Left lung (tissue), 10 donors: ENCODE results near the gene SLC25A31. TPM values are rescaled to one million over a fixed set of nuclear protein-coding genes. Genes with fewer than 3 reads are reported as not detected.

Source experiments
- ATAC-seq: fragments of 200-7000 bp; cut with Tn5 transposase; one replicate; pipeline ENCODE4 v1.9.1; 2020; ENCODE audit warnings: moderate library complexity
- DNase-seq, 4 donors: peaks; one replicate each; pipeline ENCODE4 v3.0.0-alpha.2; 2013 to 2020
- H3K27ac ChIP-seq, 2 donors: fragments of 200-600 bp; sonication (generic) in 1 of 2; one replicate each; pipeline versions ENCODE4 v1.5.0 to v1.8.0; 2020 to 2021
- H3K27me3 ChIP-seq, 2 donors: fragments of 200-600 bp; sonication (generic) in 1 of 2; one replicate each; pipeline versions ENCODE4 v1.5.0 to v1.8.0; 2020 to 2021
- H3K36me3 ChIP-seq, 2 donors: fragments of 200-600 bp; sonication (generic) in 1 of 2; one replicate each; pipeline versions ENCODE4 v1.5.0 to v1.8.0; 2020 to 2021
- H3K4me1 ChIP-seq, 2 donors: fragments of 200-600 bp; one replicate each; pipeline ENCODE4 v1.8.0; 2021
- H3K4me3 ChIP-seq, 2 donors: fragments of 200-600 bp; sonication (generic) in 1 of 2; one replicate each; pipeline versions ENCODE4 v1.5.0 to v1.8.0; 2020 to 2021; ENCODE audit warnings: mild to moderate bottlenecking in 1 of 2
- H3K9me3 ChIP-seq, 2 donors: fragments of 200-600 bp; sonication (generic) in 1 of 2; one replicate each; pipeline versions ENCODE4 v1.5.0 to v1.8.0; 2020 to 2021
- intact Hi-C, 2 donors: fragments of 100-400 bp; cut with DNase I; formaldehyde crosslinking; loops; one replicate each; pipeline versions ENCODE4 v1.11.2 to v1.14.2; 2022
- polyA plus RNA-seq, 6 donors: library from polyadenylated mRNA; unstranded; fragments of 120-200 nt; gene quantifications; one replicate each; pipeline ENCODE4 v1.2.1, GENCODE V29; 2013; ENCODE audit not compliant: insufficient read length in 6 of 6
- total RNA-seq, 2 donors: library from RNA; stranded (reverse); fragmentation: NEBNext Ultra II Directional; extraction: Animal tissue kit (Norgen Biotek cat#: 25700); gene quantifications; one replicate each; pipeline ENCODE4 v1.2.1, GENCODE V29; 2021
- TF ChIP-seq, protein P1 (sequence below), 2 donors: fragments of 200-600 bp; sonication (generic) in 1 of 2; IDR thresholded peaks; one replicate each; pipeline versions ENCODE4 v1.5.0 to v1.8.0; 2021; ENCODE audit warnings: antibody characterized with exemption in 2 of 2
- donor health status: DM: no; HTN: yes; CAD: no.
- donor health status: DM: no; HTN: no; CAD: no.

SLC25A31 gene
- total and polyA plus RNA-seq, 8 donors, result 0.10 TPM; not detected in 6

DNA sequence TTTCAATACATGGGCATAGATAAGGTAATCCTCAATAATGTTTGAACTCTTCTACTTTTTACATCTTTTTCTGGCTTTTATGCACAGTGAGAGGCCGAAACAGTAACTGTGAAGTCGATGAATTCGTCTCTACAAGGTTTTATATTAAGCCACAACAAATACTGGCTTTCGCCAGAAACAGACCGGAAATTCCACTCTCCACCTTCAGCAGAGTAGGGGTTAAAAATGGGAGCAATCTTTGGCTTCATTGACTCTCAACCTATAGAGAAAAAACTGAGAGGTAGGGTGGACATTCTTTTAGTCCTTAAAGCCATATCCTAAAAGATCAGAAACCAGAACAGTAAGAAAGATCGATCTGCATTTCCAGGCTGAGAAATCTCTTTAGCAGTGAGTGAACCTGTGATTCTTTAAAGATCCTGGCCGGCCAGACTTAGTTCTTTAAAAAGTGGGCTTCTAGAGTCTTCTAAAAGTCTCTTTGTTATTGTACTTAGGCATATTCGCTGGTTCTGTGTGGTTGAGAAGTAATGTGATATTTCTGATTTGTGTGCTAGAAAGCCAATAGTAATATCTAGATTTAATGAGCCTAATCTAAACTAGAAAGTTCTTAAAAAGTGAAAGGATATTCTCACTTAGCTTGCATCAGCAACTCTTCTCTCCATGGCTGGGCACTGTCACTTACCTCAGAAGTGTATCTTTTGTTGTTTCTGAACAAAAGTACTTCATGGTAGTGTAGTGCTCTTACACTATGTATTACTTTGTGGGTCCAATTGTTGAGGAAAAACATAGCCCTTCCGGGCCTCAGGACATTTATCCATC, 54.0 kb downstream of the SLC25A31 start:
- Histone ChIP-seq H3K27me3 (peaks cover 0 to 33% of the 10 kb centered on the region in 2 donors), H3K4me1 (peaks cover 0 to 16% of the 10 kb centered on the region in 2 donors), H3K4me3 (no peak overlapping the region), H3K27ac (no peak overlapping the region), H3K36me3 (no peaks in the 10 kb centered on the region), H3K9me3 (no peaks in the 10 kb centered on the region)
- ATAC-seq (no peak), DNase-seq (no peak)
- intact Hi-C loops, result no loop called here
- TF ChIP-seq, protein P1, sequence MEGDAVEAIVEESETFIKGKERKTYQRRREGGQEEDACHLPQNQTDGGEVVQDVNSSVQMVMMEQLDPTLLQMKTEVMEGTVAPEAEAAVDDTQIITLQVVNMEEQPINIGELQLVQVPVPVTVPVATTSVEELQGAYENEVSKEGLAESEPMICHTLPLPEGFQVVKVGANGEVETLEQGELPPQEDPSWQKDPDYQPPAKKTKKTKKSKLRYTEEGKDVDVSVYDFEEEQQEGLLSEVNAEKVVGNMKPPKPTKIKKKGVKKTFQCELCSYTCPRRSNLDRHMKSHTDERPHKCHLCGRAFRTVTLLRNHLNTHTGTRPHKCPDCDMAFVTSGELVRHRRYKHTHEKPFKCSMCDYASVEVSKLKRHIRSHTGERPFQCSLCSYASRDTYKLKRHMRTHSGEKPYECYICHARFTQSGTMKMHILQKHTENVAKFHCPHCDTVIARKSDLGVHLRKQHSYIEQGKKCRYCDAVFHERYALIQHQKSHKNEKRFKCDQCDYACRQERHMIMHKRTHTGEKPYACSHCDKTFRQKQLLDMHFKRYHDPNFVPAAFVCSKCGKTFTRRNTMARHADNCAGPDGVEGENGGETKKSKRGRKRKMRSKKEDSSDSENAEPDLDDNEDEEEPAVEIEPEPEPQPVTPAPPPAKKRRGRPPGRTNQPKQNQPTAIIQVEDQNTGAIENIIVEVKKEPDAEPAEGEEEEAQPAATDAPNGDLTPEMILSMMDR (IDR thresholded peaks at IDR 0.05), result no peak

DNA sequence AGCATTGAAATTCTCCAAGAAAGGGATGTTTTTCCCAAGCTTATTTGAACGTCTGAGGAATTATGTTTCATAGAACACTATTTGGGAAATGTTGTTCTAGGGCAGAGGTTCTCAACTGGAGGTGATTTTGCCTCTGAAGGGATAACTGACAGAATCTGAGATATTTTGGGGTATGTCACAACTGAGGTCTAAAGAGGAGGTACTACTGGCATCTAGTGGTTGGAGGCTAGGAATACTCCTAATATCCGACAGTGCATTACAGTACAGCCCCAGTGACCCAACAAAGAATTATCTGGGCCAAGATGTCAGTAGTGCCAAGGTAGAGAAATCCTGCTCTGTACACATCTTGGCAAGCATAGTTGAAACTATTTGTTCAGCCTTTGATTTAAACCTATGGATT, 58.3 kb downstream of the SLC25A31 start:
- Histone ChIP-seq H3K4me1 (peaks cover 0 to under 1% of the 10 kb centered on the region in 2 donors), H3K36me3 (no peaks in the 10 kb centered on the region), H3K9me3 (no peaks in the 10 kb centered on the region), H3K27me3 (no peaks in the 10 kb centered on the region), H3K27ac (no peak overlapping the region), H3K4me3 (no peak overlapping the region)
- ATAC-seq (no peak), DNase-seq (no peak)
- TF ChIP-seq, protein P1 (IDR thresholded peaks at IDR 0.05), result no peak
- intact Hi-C loops, result no loop called here

DNA sequence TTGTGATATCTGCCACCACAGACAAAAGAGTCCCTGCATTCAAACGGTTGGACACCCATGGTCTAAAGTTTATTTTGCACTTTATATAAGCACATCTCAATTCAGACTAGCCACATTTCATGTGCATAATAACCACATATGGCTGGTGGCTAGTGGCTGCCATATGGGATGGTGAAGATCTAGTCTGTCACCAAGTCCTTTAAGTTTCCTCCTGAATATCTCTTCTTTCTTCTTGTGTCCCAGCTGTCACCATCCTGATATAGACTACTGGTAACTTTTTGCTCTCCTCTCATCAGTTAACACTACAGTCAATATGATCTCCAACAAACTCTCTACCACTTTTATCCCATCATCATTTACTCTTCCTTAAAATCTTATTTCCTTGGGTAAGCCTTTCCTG, 61.2 kb downstream of the SLC25A31 start:
- Histone ChIP-seq H3K36me3 (no peaks in the 10 kb centered on the region), H3K4me1 (no peaks in the 10 kb centered on the region), H3K27me3 (no peaks in the 10 kb centered on the region), H3K9me3 (no peaks in the 10 kb centered on the region), H3K4me3 (no peak overlapping the region), H3K27ac (no peak overlapping the region)
- DNase-seq, result no peak
- ATAC-seq, result no peak
- intact Hi-C loops, result no loop called here
- TF ChIP-seq, protein P1 (IDR thresholded peaks at IDR 0.05), result no peak

DNA sequence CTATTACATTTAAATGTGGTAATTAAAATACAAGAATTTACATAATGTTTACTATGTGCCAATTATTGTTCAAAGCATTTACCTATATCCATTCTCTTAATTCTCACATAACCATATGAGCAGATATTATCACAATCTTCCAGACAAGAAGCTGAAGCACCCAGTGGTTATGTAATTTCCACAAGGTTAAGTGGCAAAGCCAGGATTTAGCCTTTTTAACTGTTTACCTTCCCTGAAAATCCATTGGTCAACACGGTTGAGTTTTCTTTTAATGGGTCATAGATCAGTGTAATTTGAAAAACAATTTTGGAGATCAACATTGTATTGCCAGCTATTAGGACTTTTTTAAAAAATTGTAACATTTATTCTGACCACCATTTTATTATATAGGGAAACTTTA, 63.3 kb downstream of the SLC25A31 start:
- no peaks in the 10 kb centered on the region for H3K9me3 ChIP-seq
- H3K4me1 ChIP-seq, result no peaks in the 10 kb centered on the region
- H3K27ac ChIP-seq, result no peak overlapping the region
- TF ChIP-seq, protein P1 (IDR thresholded peaks at IDR 0.05), result no peak
- intact Hi-C loops, result no loop called here
- H3K36me3 ChIP-seq, result no peaks in the 10 kb centered on the region
- H3K4me3 ChIP-seq, result no peak overlapping the region
- no peak for DNase-seq
- no peaks in the 10 kb centered on the region for H3K27me3 ChIP-seq
- ATAC-seq, result no peak

DNA sequence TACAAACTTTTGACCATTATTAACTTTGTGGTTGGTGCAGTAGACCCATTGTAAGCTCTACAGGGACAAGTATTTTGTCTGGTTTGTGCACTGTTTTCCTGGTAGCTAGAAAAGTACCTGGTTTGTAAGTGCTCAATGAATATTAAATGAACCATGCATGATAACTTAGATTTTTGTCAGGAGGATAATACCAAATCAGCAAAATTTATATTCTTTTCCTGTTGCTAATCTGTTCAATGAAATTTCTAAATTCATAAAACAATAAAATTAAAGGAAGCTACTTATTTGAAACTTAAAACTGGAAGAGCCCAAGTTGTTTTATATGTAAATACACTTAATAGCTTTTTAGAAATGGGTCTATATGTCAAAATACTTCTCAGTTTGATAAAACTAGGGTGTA, 69.5 kb downstream of the SLC25A31 start:
- H3K36me3 ChIP-seq, result no peaks in the 10 kb centered on the region
- DNase-seq (no peak), ATAC-seq (no peak)
- no peaks in the 10 kb centered on the region for H3K9me3 ChIP-seq
- H3K4me3 ChIP-seq, result no peak overlapping the region
- no peaks in the 10 kb centered on the region for H3K27me3 ChIP-seq
- H3K4me1 ChIP-seq, result no peaks in the 10 kb centered on the region
- TF ChIP-seq, protein P1 (IDR thresholded peaks at IDR 0.05), result no peak
- no peak overlapping the region for H3K27ac ChIP-seq
- intact Hi-C loops, result no loop called here
